ENCODE results near the gene PLAAT4. TPM values are rescaled to one million over a fixed set of nuclear protein-coding genes. Genes with fewer than 3 reads are reported as not detected.
"Not testable (repeated sequence)": the region's sequence is repeated elsewhere in the genome, so short reads cannot be mapped to it uniquely, and the experiment has no call there.

Gene PLAAT4
- total and polyA plus RNA-seq, 2 experiments from 2014 or later: 0.69 to 4.6 TPM

- not testable (repeated sequence) for ATAC-seq; H2AFZ ChIP-seq; H4K20me1 ChIP-seq (replicated peaks; ENCODE audit: insufficient read depth); H3K4me3 ChIP-seq; H3K4me1 ChIP-seq (ENCODE audit: insufficient read depth); H3K9me2 ChIP-seq (ENCODE audit: insufficient read depth); H3K27me3 ChIP-seq (ENCODE audit: insufficient read depth); H3K27ac Mint-ChIP-seq; H3F3A ChIP-seq (replicated peaks; ENCODE audit: low read depth); H3K4me1 Mint-ChIP-seq; H3K4me2 ChIP-seq; H3K4me3 Mint-ChIP-seq; H3K27me3 Mint-ChIP-seq (ENCODE audit: insufficient read depth, low read depth, poor library complexity)
- 0 out of 2 replicates have a peak, but pooled peaks have one; percentile 15 for TF ChIP-seq CREB1 (CRISPR knock-in tag; IDR thresholded peaks at IDR 0.05; ENCODE audit: low read depth)
- H3K27ac ChIP-seq (ENCODE audit: low read depth): peak overlapping the region; percentile 69; the same call in 1 of the 2 replicates
- H3K79me2 ChIP-seq (replicated peaks; ENCODE audit: insufficient read depth): peaks cover 19% of the 10 kb centered on the region
- peaks cover 84% of the 10 kb centered on the region for H3K36me3 Mint-ChIP-seq (ENCODE audit: low read depth)
- peaks cover 53% of the 10 kb centered on the region for H3K36me3 ChIP-seq (ENCODE audit: insufficient read depth)
- peaks cover 53% of the 10 kb centered on the region for H3K9me3 Mint-ChIP-seq
- DNase-seq (ENCODE audit: low spot score): peak; percentile 57
Observed at GRCh38 chr11:63581224-63581623, 44.6 kb downstream of the PLAAT4 start.

DNA sequence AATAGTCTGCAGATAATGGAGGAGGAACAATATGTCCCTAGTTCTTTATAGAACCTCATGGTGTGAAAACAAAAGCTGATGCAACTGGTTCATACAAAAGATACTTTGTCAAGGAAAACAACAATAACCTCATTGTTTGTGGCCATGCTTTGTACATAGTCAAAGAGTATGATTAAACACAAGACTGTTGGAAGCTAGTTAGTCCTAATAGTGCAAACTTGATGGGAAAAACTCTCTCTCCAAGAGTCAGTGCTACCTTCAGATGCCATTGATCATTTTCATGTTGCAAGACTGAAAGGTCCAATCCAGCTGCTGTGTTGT is 46.7 kb downstream of the PLAAT4 start:
- H3K79me2 ChIP-seq (replicated peaks; ENCODE audit: insufficient read depth): peaks cover 13% of the 10 kb centered on the region
- no peak overlapping the region for H2AFZ ChIP-seq
- no peaks in the 10 kb centered on the region for H3K27me3 Mint-ChIP-seq (ENCODE audit: insufficient read depth, low read depth, poor library complexity)
- H3K9me2 ChIP-seq (ENCODE audit: insufficient read depth): no peaks in the 10 kb centered on the region
- no peak overlapping the region for H3K4me3 Mint-ChIP-seq
- H3F3A ChIP-seq (replicated peaks; ENCODE audit: low read depth): peaks cover 3% of the 10 kb centered on the region
- H3K4me2 ChIP-seq: no peak overlapping the region
- no peaks in the 10 kb centered on the region for H4K20me1 ChIP-seq (replicated peaks; ENCODE audit: insufficient read depth)
- H3K4me1 ChIP-seq (ENCODE audit: insufficient read depth): 0 out of 2 replicates have a peak, but pooled peaks cover 6% of the 10 kb centered on the region
- H3K27me3 ChIP-seq (ENCODE audit: insufficient read depth): no peaks in the 10 kb centered on the region
- no peaks in the 10 kb centered on the region; the same call in 2 of the 3 replicates for H3K4me1 Mint-ChIP-seq
- no peak overlapping the region for H3K27ac Mint-ChIP-seq
- no peak overlapping the region for H3K4me3 ChIP-seq
- peaks cover 58% of the 10 kb centered on the region for H3K36me3 ChIP-seq (ENCODE audit: insufficient read depth)
- peaks cover 81% of the 10 kb centered on the region for H3K36me3 Mint-ChIP-seq (ENCODE audit: low read depth)
- DNase-seq (ENCODE audit: low spot score) (no peak), ATAC-seq (no peak)
- peaks cover 43% of the 10 kb centered on the region for H3K9me3 Mint-ChIP-seq
- H3K27ac ChIP-seq (ENCODE audit: low read depth): peak overlapping the region; percentile 60
- TF ChIP-seq, protein P1, sequence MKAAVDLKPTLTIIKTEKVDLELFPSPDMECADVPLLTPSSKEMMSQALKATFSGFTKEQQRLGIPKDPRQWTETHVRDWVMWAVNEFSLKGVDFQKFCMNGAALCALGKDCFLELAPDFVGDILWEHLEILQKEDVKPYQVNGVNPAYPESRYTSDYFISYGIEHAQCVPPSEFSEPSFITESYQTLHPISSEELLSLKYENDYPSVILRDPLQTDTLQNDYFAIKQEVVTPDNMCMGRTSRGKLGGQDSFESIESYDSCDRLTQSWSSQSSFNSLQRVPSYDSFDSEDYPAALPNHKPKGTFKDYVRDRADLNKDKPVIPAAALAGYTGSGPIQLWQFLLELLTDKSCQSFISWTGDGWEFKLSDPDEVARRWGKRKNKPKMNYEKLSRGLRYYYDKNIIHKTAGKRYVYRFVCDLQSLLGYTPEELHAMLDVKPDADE (IDR thresholded peaks at IDR 0.05): no peak
- TF ChIP-seq ZNF331 (CRISPR knock-in tag; IDR thresholded peaks at IDR 0.05; ENCODE audit: low read depth) (no peak), JUNB (IDR thresholded peaks at IDR 0.05; ENCODE audit: unreplicated experiment) (no peak), NANOG (IDR thresholded peaks at IDR 0.05; ENCODE audit: borderline replicate concordance) (no peak), STAT1 (IDR thresholded peaks at IDR 0.05; ENCODE audit: unreplicated experiment) (no peak), EZH2phosphoT487 (IDR thresholded peaks at IDR 0.05; ENCODE audit: unreplicated experiment) (no peak), EZH2 (IDR thresholded peaks at IDR 0.05; ENCODE audit: low read depth, unreplicated experiment) (no peak), REST (IDR thresholded peaks at IDR 0.05; ENCODE audit: unreplicated experiment) (no peak), POLR2AphosphoS5 (IDR thresholded peaks at IDR 0.05; ENCODE audit: low read depth) (no peak), CTCF (conservative IDR thresholded peaks at IDR 0.05; ENCODE audit: low read depth in 2 of 2) (no peak), ZNF114 (CRISPR knock-in tag; IDR thresholded peaks at IDR 0.05) (no peak)
